GM19468 (cell line): ENCODE data around the gene YAP1.
A peak's percentile ranks its signal among the peaks of the same experiment; 100 is the strongest.
"Not testable (repeated sequence)": the region's sequence is repeated elsewhere in the genome, so short reads cannot be mapped to it uniquely, and the experiment has no call there.

Source experiments
- ATAC-seq: cut with Tn5 transposase; IDR thresholded peaks from one replicate; pipeline ENCODE4 v1.9.1; 2021; ENCODE audit warnings: mild to moderate bottlenecking, moderate library complexity, moderate number of reproducible peaks; ENCODE audit not compliant: unreplicated experiment; ENCODE audit errors: extremely low read depth

Gene YAP1

GRCh38 chr11:102234779-102235439 is 124.7 kb downstream of the YAP1 start:
- ATAC-seq: no peak

GRCh38 chr11:102237096-102237735 is 127.0 kb downstream of the YAP1 start:
- ATAC-seq: no peak

- ATAC-seq: no peak
Observed at GRCh38 chr11:102238391-102238821, 128.2 kb downstream of the YAP1 start.

- ATAC-seq: no peak
Observed at GRCh38 chr11:102239448-102239847, 129.2 kb downstream of the YAP1 start.

- ATAC-seq: no peak
Observed at GRCh38 chr11:102239911-102240310, 129.7 kb downstream of the YAP1 start.

GRCh38 chr11:102240502-102240901 is 130.3 kb downstream of the YAP1 start:
- ATAC-seq: peak; percentile 28

GRCh38 chr11:102241026-102241425 is 130.8 kb downstream of the YAP1 start:
- no peak for ATAC-seq

- ATAC-seq: no peak
Observed at GRCh38 chr11:102243399-102243884, 133.2 kb downstream of the YAP1 start.

- no peak for ATAC-seq
Observed at GRCh38 chr11:102244681-102245409, 134.6 kb downstream of the YAP1 start.

- no peak for ATAC-seq
Observed at GRCh38 chr11:102251423-102251822, 141.2 kb downstream of the YAP1 start.

GRCh38 chr11:102252339-102252891 is 142.2 kb downstream of the YAP1 start:
- no peak for ATAC-seq

GRCh38 chr11:102253020-102253715 is 142.9 kb downstream of the YAP1 start:
- ATAC-seq: no peak

- no peak for ATAC-seq
Observed at GRCh38 chr11:102254047-102254446, 143.8 kb downstream of the YAP1 start.

- no peak for ATAC-seq
Observed at GRCh38 chr11:102256251-102256650, 146.0 kb downstream of the YAP1 start.

GRCh38 chr11:102260241-102260640 is 150.0 kb downstream of the YAP1 start:
- no peak for ATAC-seq

- ATAC-seq: no peak
Observed at GRCh38 chr11:102263379-102264003, 153.2 kb downstream of the YAP1 start.

- not testable (repeated sequence) for ATAC-seq
Observed at GRCh38 chr11:102264704-102265103, 154.5 kb downstream of the YAP1 start.

- no peak for ATAC-seq
Observed at GRCh38 chr11:102266099-102266498, 155.9 kb downstream of the YAP1 start.

- no peak for ATAC-seq
Observed at GRCh38 chr11:102267609-102268008, 157.4 kb downstream of the YAP1 start.
